Fibroblast of pulmonary artery (primary cell): Measurements from ENCODE around the gene TNS2.
"Not testable (repeated sequence)": the region's sequence is repeated elsewhere in the genome, so short reads cannot be mapped to it uniquely, and the experiment has no call there.

Experiments
- DNase-seq: peaks from one replicate; pipeline ENCODE4 v3.0.0-alpha.2; 2010; ENCODE audit warnings: low read depth
- H3K4me3 ChIP-seq: replicated peaks from 2 replicates; pipeline ENCODE4 v1.5.1; 2011; ENCODE audit warnings: low read depth, mild to moderate bottlenecking, control low read depth, low read length, moderate library complexity
- TF ChIP-seq, protein P1 (sequence below): IDR thresholded peaks from 2 replicates; pipeline ENCODE4 v1.5.1; 2011; ENCODE audit warnings: mild to moderate bottlenecking, control low read depth, low read length, inconsistent platforms; ENCODE audit errors: missing control alignments

The TNS2 gene

DNA sequence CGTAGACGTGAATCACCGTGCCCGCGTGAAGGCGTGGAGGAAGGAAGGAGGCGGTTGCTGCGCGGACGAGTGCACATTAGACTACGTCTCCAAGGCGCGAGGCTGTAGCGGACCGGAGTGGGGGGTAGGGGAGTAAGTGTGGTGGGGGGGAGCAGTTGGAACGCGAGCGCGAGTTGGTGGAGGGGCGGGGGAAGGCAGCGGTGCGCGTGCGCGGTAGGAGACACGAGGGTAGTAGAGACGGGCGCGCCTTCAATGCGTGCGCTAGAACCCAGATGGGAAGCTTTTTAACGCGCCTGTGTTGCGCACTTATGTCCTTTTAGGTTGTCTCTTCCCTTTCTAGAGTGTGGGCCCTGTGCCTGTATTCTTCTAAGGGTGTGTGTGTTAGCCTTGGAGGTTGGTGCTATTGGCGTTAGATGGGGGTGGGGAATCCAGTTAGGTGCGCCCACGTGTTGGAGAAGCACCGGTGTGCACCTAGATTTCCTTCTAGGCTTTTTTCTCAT, 43.0 kb upstream of the TNS2 start:
- peak overlapping the region; percentile 100 for H3K4me3 ChIP-seq
- TF ChIP-seq, protein P1, sequence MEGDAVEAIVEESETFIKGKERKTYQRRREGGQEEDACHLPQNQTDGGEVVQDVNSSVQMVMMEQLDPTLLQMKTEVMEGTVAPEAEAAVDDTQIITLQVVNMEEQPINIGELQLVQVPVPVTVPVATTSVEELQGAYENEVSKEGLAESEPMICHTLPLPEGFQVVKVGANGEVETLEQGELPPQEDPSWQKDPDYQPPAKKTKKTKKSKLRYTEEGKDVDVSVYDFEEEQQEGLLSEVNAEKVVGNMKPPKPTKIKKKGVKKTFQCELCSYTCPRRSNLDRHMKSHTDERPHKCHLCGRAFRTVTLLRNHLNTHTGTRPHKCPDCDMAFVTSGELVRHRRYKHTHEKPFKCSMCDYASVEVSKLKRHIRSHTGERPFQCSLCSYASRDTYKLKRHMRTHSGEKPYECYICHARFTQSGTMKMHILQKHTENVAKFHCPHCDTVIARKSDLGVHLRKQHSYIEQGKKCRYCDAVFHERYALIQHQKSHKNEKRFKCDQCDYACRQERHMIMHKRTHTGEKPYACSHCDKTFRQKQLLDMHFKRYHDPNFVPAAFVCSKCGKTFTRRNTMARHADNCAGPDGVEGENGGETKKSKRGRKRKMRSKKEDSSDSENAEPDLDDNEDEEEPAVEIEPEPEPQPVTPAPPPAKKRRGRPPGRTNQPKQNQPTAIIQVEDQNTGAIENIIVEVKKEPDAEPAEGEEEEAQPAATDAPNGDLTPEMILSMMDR, result no peak
- DNase-seq, result peak; percentile 67

DNA sequence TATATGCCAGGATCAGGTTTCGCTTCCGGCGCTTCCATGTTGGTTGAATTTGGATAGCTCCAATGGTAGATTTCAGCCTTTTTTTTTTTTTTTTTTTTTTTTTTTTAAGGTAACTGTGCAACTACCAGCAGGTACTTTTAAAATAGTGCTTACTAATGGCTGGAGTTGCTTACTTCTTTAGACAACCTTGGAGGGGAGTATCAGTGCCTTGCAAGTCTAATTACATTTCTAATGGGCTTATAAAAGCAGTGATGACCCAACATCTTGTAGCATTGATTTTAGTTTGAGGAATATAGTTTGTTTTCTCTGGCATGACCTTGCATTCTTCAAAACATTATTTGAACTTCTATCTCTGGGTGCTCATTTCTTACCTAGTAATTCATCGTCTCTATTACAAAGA, 42.5 kb upstream of the TNS2 start:
- peak overlapping the region; percentile 100 for H3K4me3 ChIP-seq
- no peak for DNase-seq
- TF ChIP-seq, protein P1, result no peak

DNA sequence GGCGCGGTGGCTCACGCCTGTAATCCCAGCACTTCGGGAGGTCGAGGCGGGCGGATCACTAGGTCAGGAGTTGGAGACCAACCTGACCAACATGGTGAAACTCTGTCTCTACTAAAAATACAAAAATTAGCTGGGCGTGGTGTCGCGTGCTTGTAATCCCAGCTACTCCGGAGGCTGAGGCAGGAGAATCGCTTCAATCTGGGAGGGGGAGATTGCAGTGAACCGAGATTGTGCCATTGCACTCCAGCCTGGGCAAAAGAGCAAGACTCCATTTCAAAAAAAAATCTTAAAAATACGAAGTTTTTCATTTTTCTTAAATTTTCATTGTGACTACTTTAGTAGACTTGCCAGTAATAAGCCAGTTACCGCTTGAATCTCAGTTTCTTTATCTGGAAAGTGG, 41.1 kb upstream of the TNS2 start:
- H3K4me3 ChIP-seq, result peak overlapping the region; percentile 100
- DNase-seq, result not testable (repeated sequence)

DNA sequence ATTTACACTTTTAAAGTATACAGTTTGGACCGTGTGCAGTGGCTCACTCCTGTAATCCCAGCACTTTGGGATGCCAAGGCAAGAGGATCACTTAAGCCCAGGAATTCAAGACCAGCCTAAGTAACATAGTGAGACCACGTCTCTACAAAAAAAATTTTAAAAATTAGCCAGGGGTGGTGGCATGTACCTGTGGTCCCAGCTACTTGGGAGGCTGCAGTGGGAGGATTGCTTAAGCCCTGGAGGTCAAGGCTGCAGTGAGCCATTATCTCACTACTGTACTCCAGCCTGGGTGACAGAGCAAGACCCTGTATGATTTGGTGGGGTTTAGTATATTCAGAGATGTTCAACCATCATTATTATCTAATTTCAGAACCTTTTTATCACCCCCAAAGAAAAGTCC, 38.9 kb upstream of the TNS2 start:
- no peak overlapping the region for H3K4me3 ChIP-seq
- DNase-seq, result no peak
- TF ChIP-seq, protein P1, result no peak

DNA sequence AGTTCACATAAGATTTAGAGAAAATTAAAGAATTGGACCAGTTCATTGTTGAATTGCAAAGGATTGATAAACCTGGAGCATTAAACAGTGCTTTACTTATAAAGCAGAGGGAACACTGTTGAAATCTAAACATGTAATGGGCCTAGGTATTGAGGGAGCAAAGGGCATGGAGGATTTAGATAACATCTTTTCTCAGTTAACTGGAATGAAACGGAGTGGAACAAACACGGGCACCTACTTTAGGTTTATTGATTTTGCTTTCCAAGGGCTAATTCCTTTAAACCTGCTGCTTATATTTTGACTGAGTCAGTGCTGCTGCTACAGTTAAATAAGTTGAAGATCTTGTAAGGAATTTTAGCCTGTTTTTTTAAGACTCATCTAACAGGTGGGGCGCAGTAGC, 38.0 kb upstream of the TNS2 start:
- no peak for DNase-seq
- no peak overlapping the region for H3K4me3 ChIP-seq
- TF ChIP-seq, protein P1, result no peak

DNA sequence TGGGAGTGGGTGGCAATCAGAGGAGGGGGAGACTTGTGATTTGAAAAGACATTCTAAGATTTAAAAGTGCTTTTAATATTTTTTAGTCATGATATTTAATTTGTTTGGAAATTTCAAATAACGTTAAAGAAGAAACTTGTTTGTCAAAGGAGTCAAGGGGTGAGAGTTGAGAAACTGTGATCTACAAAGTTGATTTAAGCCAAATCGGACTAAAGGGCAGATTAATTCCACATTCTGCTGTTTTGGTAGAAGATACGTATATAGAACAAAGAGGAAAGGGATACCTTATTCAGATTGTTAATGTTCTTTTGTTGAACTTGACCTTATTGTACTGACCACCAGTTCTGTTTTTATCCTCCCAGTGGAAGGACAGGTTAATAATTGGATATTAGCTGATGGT, 36.9 kb upstream of the TNS2 start:
- H3K4me3 ChIP-seq, result no peak overlapping the region
- no peak for DNase-seq
- TF ChIP-seq, protein P1, result no peak

DNA sequence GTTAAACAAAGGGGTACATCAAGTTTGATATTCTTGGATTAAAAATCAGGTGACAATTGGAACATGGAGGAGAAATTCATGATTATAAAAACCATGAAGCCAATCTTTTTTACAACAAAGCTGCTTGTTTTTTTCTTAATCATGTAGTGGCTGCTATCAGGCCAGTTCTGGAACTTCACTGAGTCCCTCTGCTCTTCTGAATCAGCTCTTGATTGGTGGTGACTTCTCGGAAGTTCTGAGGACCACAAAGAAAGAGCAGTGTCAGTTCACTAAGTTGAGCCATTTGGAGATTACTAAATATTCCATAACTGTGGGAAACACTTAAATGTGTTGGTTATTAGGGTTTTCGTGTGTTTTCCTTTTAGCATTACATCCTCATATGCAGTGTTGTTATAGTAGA, 35.2 kb upstream of the TNS2 start:
- DNase-seq, result no peak
- TF ChIP-seq, protein P1, result no peak

More for the DNA sequence above, 35.2 kb upstream of the TNS2 start:
- no peak overlapping the region for H3K4me3 ChIP-seq
